Ascending aorta (tissue), 2 donors: ENCODE data around the gene INSYN2B. TPM values are rescaled to one million over a fixed set of nuclear protein-coding genes. Genes with fewer than 3 reads are reported as not detected.

Experiments used
- DNase-seq, 2 donors: peaks; one replicate each; pipeline ENCODE4 v3.0.0-alpha.2; 2019; ENCODE audit warnings: low spot score in 2 of 2
- H3K27ac ChIP-seq, 2 donors: fragments of 200-600 bp; sonication (generic); one replicate each; pipeline ENCODE4 v1.5.1; 2016 to 2017; ENCODE audit warnings: mild to moderate bottlenecking in 1 of 2
- H3K27me3 ChIP-seq: fragments of 200-600 bp; sonication (generic); one replicate; pipeline ENCODE4 v1.5.1; 2017
- H3K36me3 ChIP-seq, 2 donors: fragments of 200-600 bp; sonication (generic); one replicate each; pipeline ENCODE4 v1.5.1; 2016
- H3K4me1 ChIP-seq, 2 donors: fragments of 200-600 bp; sonication (generic); one replicate each; pipeline ENCODE4 v1.5.1; 2016 to 2017; ENCODE audit warnings: mild to moderate bottlenecking in 1 of 2
- H3K4me3 ChIP-seq, 2 donors: fragments of 200-600 bp; sonication (generic); one replicate each; pipeline ENCODE4 v1.5.1; 2016 to 2017; ENCODE audit warnings: mild to moderate bottlenecking in 1 of 2
- H3K9me3 ChIP-seq, 2 donors: fragments of 200-600 bp; sonication (generic); one replicate each; pipeline ENCODE4 v1.5.1; 2016
- CTCF ChIP-seq, 3 experiments: fragments of 200-600 bp in 2 of 3; fragments of 450-650 bp in 1 of 3; sonication (generic) in 2 of 3; IDR thresholded peaks; one replicate each; pipeline ENCODE4 v1.5.1; 2016 to 2019; ENCODE audit warnings: antibody characterized with exemption in 3 of 3, mild to moderate bottlenecking in 1 of 3, moderate library complexity in 1 of 3
- intact Hi-C: fragments of 100-400 bp; cut with DNase I; formaldehyde crosslinking; loops from one replicate; pipeline ENCODE4 v1.15.1; 2023
- total RNA-seq: library from RNA; depleted of rRNA; stranded (reverse); fragments of >200 nt; gene quantifications from one replicate; pipeline ENCODE4 v1.1.0, GENCODE V29; 2016

INSYN2B gene
- total RNA-seq, 1 donor from 2014 or later = not detected

- intact Hi-C loops = no loop called here
- no peak overlapping the region for H3K4me3 ChIP-seq
- TF ChIP-seq CTCF (IDR thresholded peaks at IDR 0.05) = no peak
These were observed 99.5 kb downstream of the INSYN2B start for GRCh38 chr5:169880785-169881184.

GRCh38 chr5:169880012-169880663, 100.2 kb downstream of the INSYN2B start:
- Histone ChIP-seq H3K27me3 (no peaks in the 10 kb centered on the region), H3K36me3 (no peaks in the 10 kb centered on the region), H3K4me1 (no peaks in the 10 kb centered on the region), H3K9me3 (no peaks in the 10 kb centered on the region), H3K4me3 (no peak overlapping the region), H3K27ac (no peak overlapping the region)
- no peak for TF ChIP-seq CTCF (IDR thresholded peaks at IDR 0.05)
- DNase-seq = no peak
- intact Hi-C loops = no loop called here

More at GRCh38 chr5:169880785-169881184, 99.5 kb downstream of the INSYN2B start:
- Histone ChIP-seq H3K9me3 (no peaks in the 10 kb centered on the region), H3K36me3 (no peaks in the 10 kb centered on the region), H3K4me1 (no peaks in the 10 kb centered on the region), H3K27ac (no peak overlapping the region), H3K27me3 (no peaks in the 10 kb centered on the region)
- DNase-seq = no peak

- Histone ChIP-seq H3K4me3 (no peak overlapping the region), H3K27me3 (no peaks in the 10 kb centered on the region), H3K4me1 (no peaks in the 10 kb centered on the region), H3K27ac (no peak overlapping the region), H3K36me3 (no peaks in the 10 kb centered on the region), H3K9me3 (no peaks in the 10 kb centered on the region)
- no peak for TF ChIP-seq CTCF (IDR thresholded peaks at IDR 0.05)
- intact Hi-C loops = no loop called here
- DNase-seq = no peak
These were observed 103.9 kb downstream of the INSYN2B start for GRCh38 chr5:169876386-169876785.

- H3K27me3 ChIP-seq = no peaks in the 10 kb centered on the region
- no peak overlapping the region for H3K4me3 ChIP-seq
- intact Hi-C loops = no loop called here
- H3K27ac ChIP-seq = no peak overlapping the region
- no peaks in the 10 kb centered on the region for H3K36me3 ChIP-seq
- no peaks in the 10 kb centered on the region for H3K9me3 ChIP-seq
- H3K4me1 ChIP-seq = no peaks in the 10 kb centered on the region
- no peak for TF ChIP-seq CTCF (IDR thresholded peaks at IDR 0.05)
- no peak for DNase-seq
These were observed 104.6 kb downstream of the INSYN2B start for GRCh38 chr5:169875731-169876130.

- no peaks in the 10 kb centered on the region for H3K4me1 ChIP-seq
- H3K36me3 ChIP-seq = no peaks in the 10 kb centered on the region
- intact Hi-C loops = no loop called here
- DNase-seq = no peak
- no peak for TF ChIP-seq CTCF (IDR thresholded peaks at IDR 0.05)
- H3K27me3 ChIP-seq = no peaks in the 10 kb centered on the region
- H3K9me3 ChIP-seq = no peaks in the 10 kb centered on the region
- no peak overlapping the region for H3K4me3 ChIP-seq
- H3K27ac ChIP-seq = no peak overlapping the region
These were observed 105.1 kb downstream of the INSYN2B start for GRCh38 chr5:169875091-169875728.
